ENCODE data around the gene CMTM8. TPM values are rescaled to one million over a fixed set of nuclear protein-coding genes. Genes with fewer than 3 reads are reported as not detected.

The CMTM8 gene
- total and polyA plus RNA-seq, 2 of the 8 experiments (the other 6 are each of a cell fraction or from before 2014, with no cell fraction given): 10.5 to 22.4 TPM

GRCh38 chr3:32310918-32311839 lies 72.7 kb downstream of the CMTM8 start:
- H3K14ac ChIP-seq (ENCODE audit: insufficient read length): no peak overlapping the region
- H4K8ac ChIP-seq (ENCODE audit: extremely low read depth, insufficient read depth, low read length): no peak overlapping the region
- no peaks in the 10 kb centered on the region for H3K36me3 ChIP-seq (ENCODE audit: control insufficient read depth in 2 of 4, insufficient read depth in 4 of 4, low read length in 3 of 4)
- H2BK12ac ChIP-seq (ENCODE audit: low read depth, low read length): no peak overlapping the region
- H3K27me3 ChIP-seq (replicated peaks in 1 of 4; ENCODE audit: control insufficient read depth in 3 of 4, extremely low read depth in 1 of 4, insufficient read depth in 3 of 4, low read length in 3 of 4): no peaks in the 10 kb centered on the region
- FAIRE-seq: no peak
- no peak overlapping the region for H3K18ac ChIP-seq (ENCODE audit: extremely low read depth, low read length)
- no peak overlapping the region for H2BK5ac ChIP-seq (ENCODE audit: low read depth, low read length)
- H3K23ac ChIP-seq (ENCODE audit: insufficient read length): no peak overlapping the region
- no peaks in the 10 kb centered on the region; the same call in 1 of the 2 replicates for H3K79me1 ChIP-seq (ENCODE audit: low read depth, low read length)
- H3K4me2 ChIP-seq (ENCODE audit: insufficient read depth in 1 of 2, low read depth in 2 of 2, low read length in 2 of 2): no peak overlapping the region
- no peak for DNase-seq (ENCODE audit: low read depth in 1 of 2, low spot score in 2 of 2)
- H3K79me2 ChIP-seq (ENCODE audit: control insufficient read depth in 1 of 2, insufficient read depth in 2 of 2, low read length in 2 of 2): no peaks in the 10 kb centered on the region
- H3K9ac ChIP-seq (replicated peaks in 1 of 4; ENCODE audit: extremely low read depth in 1 of 4, low read depth in 3 of 4, low read length in 3 of 4): no peak overlapping the region
- H2AFZ ChIP-seq (ENCODE audit: low read length): no peak overlapping the region
- no peak overlapping the region for H2BK120ac ChIP-seq (replicated peaks; ENCODE audit: low read depth, low read length)
- H3K23me2 ChIP-seq (ENCODE audit: low read depth, low read length): no peaks in the 10 kb centered on the region
- H2BK15ac ChIP-seq (ENCODE audit: low read length): no peak overlapping the region
- no peak overlapping the region for H3K27ac ChIP-seq (ENCODE audit: low read depth, low read length)
- peaks cover 0 to 19% (median 4%) of the 10 kb centered on the region in 4 experiments; a peak in 4 of 7 replicates for H3K4me1 ChIP-seq (replicated peaks in 1 of 4; ENCODE audit: control insufficient read depth in 3 of 4, insufficient read depth in 4 of 4, low read length in 3 of 4)
- ChIA-PET CTCF (ENCODE audit: partially characterized antibody) (interaction anchor here (0.9 to 5.1 kb wide), 10 partner anchors 13 to 134 kb away, joined by 3 to 28 read pairs (median 8); partner anchors contain the start of gene CMTM8), POLR2A (ENCODE audit: partially characterized antibody) (interaction anchor here (0.6 to 1.4 kb wide), 2 partner anchors 14 to 33 kb away, joined by 3 to 4 read pairs; no protein-coding TSS in a partner anchor)
- peak overlapping the region; percentile 40; the same call in 1 of the 2 replicates for H2AK5ac ChIP-seq (ENCODE audit: low read depth, low read length)
- no peak overlapping the region for H2BK20ac ChIP-seq (ENCODE audit: low read length)
- H3K9me3 ChIP-seq (ENCODE audit: insufficient read depth in 2 of 2, low read depth in 1 of 2, low read length in 1 of 2): no peaks in the 10 kb centered on the region
- no peaks in the 10 kb centered on the region for H4K20me1 ChIP-seq (replicated peaks in 1 of 2; ENCODE audit: control insufficient read depth in 1 of 2, insufficient read depth in 2 of 2, low read length in 2 of 2)
- H4K5ac ChIP-seq (ENCODE audit: insufficient read length, low read depth, low read length): no peak overlapping the region
- no peak overlapping the region for H4K91ac ChIP-seq (replicated peaks; ENCODE audit: insufficient read length, low read length)
- 90% methylated on average over 15 of the region's 15 CpGs; no CpG with 5 or more reads in 1 of the 2 experiments for WGBS, 2 experiments (ENCODE audit: extremely low coverage in 1 of 2, insufficient coverage in 1 of 2, insufficient read length in 1 of 2, insufficient replicate concordance in 2 of 2, low coverage in 1 of 2, low lambda C conversion rate in 2 of 2, missing lambda C conversion rate in 1 of 2)
- H3K4ac ChIP-seq (replicated peaks; ENCODE audit: insufficient read length, low read depth, low read length): no peak overlapping the region
- H3K56ac ChIP-seq (replicated peaks; ENCODE audit: insufficient read length, low read depth, low read length): no peak overlapping the region
- H3K4me3 ChIP-seq (ENCODE audit: extremely low read depth in 1 of 4, insufficient read depth in 2 of 4, low read depth in 3 of 4, low read length in 4 of 4): no peak overlapping the region
- TF ChIP-seq RFX5 (IDR thresholded peaks at IDR 0.05; ENCODE audit: borderline replicate concordance, low read depth, low read length): no peak
- TF ChIP-seq YY1 (IDR thresholded peaks at IDR 0.05; ENCODE audit: low read depth, low read length): no peak
- no peak for TF ChIP-seq POLR2A (IDR thresholded peaks at IDR 0.05; ENCODE audit: control extremely low read depth in 1 of 2, low read depth in 2 of 2, low read length in 2 of 2)
- TF ChIP-seq TBP (IDR thresholded peaks at IDR 0.05; ENCODE audit: low read depth, low read length): no peak
- no peak for TF ChIP-seq SP2 (IDR thresholded peaks at IDR 0.05; ENCODE audit: low read length)
- TF ChIP-seq MAFK (IDR thresholded peaks at IDR 0.05; ENCODE audit: low read depth, low read length): no peak
- no peak for TF ChIP-seq KDM1A (IDR thresholded peaks at IDR 0.05; ENCODE audit: borderline replicate concordance, low read length)
- TF ChIP-seq ASH2L (IDR thresholded peaks at IDR 0.05; ENCODE audit: low read length): no peak
- TF ChIP-seq MAX (IDR thresholded peaks at IDR 0.05): no peak
- TF ChIP-seq HDAC2 (IDR thresholded peaks at IDR 0.05; ENCODE audit: borderline replicate concordance in 1 of 2, low read depth in 2 of 2, low read length in 2 of 2): no peak
- no peak for TF ChIP-seq PHF8 (conservative IDR thresholded peaks at IDR 0.05; ENCODE audit: low read depth, low read length)
- no peak for TF ChIP-seq RXRA (IDR thresholded peaks at IDR 0.05; ENCODE audit: insufficient read depth, low read depth, low read length)
